ENCODE measurements around the gene TMEM138. TPM values are rescaled to one million over a fixed set of nuclear protein-coding genes. Genes with fewer than 3 reads are reported as not detected.

The TMEM138 gene
- total and polyA plus RNA-seq, 7 donors = 12.9 to 37.0 (median 25.2) TPM

- WGBS, 3 donors = 98% methylated on average over 2 of the region's 2 CpGs
Measured at GRCh38 chr11:61340979-61341378, 21.2 kb upstream of the TMEM138 start.

DNA sequence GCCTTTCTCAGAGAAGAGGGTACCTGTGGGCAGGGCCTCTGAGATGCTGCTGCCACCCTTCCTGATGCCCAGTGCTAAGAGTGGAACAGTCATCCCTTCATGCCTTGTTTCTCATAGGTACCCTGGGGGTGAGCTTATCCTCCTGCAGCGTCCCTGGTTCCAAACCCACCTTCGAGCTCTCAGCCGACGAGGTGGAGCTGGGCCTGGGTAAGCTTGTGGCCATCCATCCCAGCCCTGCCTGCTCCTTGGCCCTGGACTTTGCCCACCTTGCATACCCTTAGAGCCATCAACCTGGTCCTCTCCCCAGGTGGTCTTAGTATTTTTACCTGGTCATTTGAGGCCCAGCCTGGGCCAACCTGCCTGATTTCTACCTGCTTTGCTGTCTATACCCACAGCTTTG is 20.5 kb upstream of the TMEM138 start:
- Histone ChIP-seq H3K4me3 (no peak overlapping the region), H3K27me3 (ENCODE audit: insufficient read depth in 3 of 3, low read length in 2 of 3) (no peaks in the 10 kb centered on the region), H3K4me1 (no peaks in the 10 kb centered on the region), H3K36me3 (ENCODE audit: insufficient read depth in 1 of 2, low read depth in 1 of 2) (peaks cover 0 to 54% of the 10 kb centered on the region in 2 donors), H3K9me3 (no peaks in the 10 kb centered on the region), H3K27ac (no peak overlapping the region)
- WGBS, 3 donors = 90 to 95% (median 95%) methylated on average over 4 of the region's 4 CpGs
- TF ChIP-seq CTCF (IDR thresholded peaks at IDR 0.05) = no peak
- DNase-seq = no peak
- no peak for ATAC-seq
- intact Hi-C loops (cut with DNase I) = no loop called here

More at GRCh38 chr11:61340979-61341378, 21.2 kb upstream of the TMEM138 start:
- Histone ChIP-seq H3K9me3 (no peaks in the 10 kb centered on the region), H3K4me3 (no peak overlapping the region), H3K27ac (no peak overlapping the region), H3K27me3 (ENCODE audit: insufficient read depth in 3 of 3, low read length in 2 of 3) (no peaks in the 10 kb centered on the region), H3K4me1 (peaks cover 3% of the 10 kb centered on the region), H3K36me3 (ENCODE audit: insufficient read depth in 1 of 2, low read depth in 1 of 2) (peaks cover 0 to 47% of the 10 kb centered on the region in 2 donors)
- no peak for DNase-seq
- no peak for ATAC-seq
- intact Hi-C loops (cut with DNase I) = no loop called here
- no peak for TF ChIP-seq CTCF (IDR thresholded peaks at IDR 0.05)

DNA sequence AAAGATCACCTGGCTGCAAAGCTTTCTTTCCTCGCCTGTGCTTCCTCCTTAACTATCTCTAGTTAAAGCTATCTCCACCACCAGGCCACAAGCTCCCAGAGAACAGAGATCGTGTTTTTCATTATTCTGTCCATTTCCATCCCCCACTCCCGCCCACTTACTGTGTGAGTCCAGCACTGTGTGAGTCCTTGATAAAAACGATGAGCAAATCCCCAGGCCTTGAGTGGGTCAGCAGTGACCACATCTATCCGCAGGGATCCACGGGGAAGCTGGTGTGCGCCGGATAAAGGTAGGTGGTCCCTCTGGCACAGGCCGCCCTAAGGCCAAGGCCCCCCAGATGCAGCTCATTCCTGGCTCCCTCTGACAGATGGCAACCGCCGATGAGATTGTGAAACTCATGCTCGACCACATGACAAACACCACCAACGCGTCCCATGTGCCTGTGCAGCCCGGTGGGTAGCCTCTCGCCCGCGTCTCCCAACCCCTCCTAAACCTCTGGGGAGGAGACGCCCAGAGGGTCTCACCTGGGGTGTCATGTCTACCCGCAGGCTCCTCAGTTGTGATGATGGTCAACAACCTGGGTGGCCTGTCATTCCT is 19.9 kb upstream of the TMEM138 start:
- WGBS, 3 donors = 89 to 93% (median 91%) methylated on average over 20 of the region's 20 CpGs
- no peaks in the 10 kb centered on the region for H3K27me3 ChIP-seq (ENCODE audit: insufficient read depth in 3 of 3, low read length in 2 of 3)
- no peak overlapping the region for H3K27ac ChIP-seq
- no peak for DNase-seq
- no peak for TF ChIP-seq CTCF (IDR thresholded peaks at IDR 0.05)
- no peaks in the 10 kb centered on the region for H3K9me3 ChIP-seq
- no peak for ATAC-seq
- no peaks in the 10 kb centered on the region for H3K4me1 ChIP-seq
- peaks cover 0 to 60% of the 10 kb centered on the region in 2 donors for H3K36me3 ChIP-seq (ENCODE audit: insufficient read depth in 1 of 2, low read depth in 1 of 2)
- H3K4me3 ChIP-seq = no peak overlapping the region
- intact Hi-C loops (cut with DNase I) = no loop called here

DNA sequence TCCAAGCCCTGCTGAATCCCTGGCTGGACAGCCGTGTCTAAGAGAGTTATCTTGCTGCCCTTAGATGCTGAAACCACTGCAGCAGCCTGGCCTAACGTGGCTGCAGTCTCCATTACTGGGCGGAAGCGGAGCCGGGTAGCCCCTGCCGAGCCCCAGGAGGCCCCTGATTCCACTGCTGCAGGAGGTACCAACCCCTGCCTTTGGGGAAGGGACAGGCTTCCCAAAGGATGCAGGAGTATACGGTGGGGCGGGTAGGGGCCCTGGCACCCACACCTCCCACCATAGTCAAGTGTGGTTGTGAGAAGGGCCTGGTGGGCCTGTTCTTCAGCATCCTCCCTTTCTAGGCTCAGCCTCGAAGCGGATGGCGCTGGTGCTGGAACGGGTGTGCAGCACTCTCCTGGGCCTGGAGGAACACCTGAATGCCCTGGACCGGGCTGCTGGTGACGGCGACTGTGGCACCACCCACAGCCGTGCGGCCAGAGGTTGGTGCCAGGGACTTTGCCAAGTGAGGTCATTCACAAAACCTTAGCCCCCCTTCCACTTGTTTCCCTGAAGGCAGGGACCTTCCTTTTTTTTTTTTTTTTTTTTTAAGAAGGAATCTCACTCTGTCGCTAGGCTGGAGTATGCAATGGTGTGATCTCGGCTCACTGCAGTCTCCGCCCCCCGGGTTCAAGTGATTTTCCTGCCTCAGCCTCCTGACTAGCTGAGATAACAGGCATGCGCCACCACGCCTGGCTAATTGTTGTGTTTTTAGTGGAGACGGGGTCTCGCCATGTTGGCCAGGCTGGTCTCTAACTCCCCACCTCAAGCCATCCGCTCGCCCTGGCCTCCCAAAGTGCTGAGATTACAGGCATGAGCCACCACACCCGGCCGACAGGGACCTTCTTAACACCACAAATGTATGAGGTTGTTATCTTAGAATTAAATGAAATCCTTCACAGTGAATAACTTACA is 18.1 kb upstream of the TMEM138 start:
- Histone ChIP-seq H3K9me3 (no peaks in the 10 kb centered on the region), H3K27me3 (ENCODE audit: insufficient read depth in 3 of 3, low read length in 2 of 3) (no peaks in the 10 kb centered on the region), H3K36me3 (ENCODE audit: insufficient read depth in 1 of 2, low read depth in 1 of 2) (peaks cover 0 to 69% of the 10 kb centered on the region in 2 donors), H3K27ac (no peak overlapping the region), H3K4me3 (no peak overlapping the region), H3K4me1 (no peaks in the 10 kb centered on the region)
- intact Hi-C loops (cut with DNase I) = no loop called here
- 88 to 95% (median 88%) methylated on average over 27 to 29 of the region's 29 CpGs for WGBS, 3 donors
- no peak for DNase-seq
- ATAC-seq = no peak
- no peak for TF ChIP-seq CTCF (IDR thresholded peaks at IDR 0.05)
